Measurements from ENCODE around the gene RPRD2. TPM values are rescaled to one million over a fixed set of nuclear protein-coding genes. Genes with fewer than 3 reads are reported as not detected.

Gene RPRD2
- total and polyA plus RNA-seq, 7 donors, result 4.2 to 26.7 (median 16.2) TPM

DNA sequence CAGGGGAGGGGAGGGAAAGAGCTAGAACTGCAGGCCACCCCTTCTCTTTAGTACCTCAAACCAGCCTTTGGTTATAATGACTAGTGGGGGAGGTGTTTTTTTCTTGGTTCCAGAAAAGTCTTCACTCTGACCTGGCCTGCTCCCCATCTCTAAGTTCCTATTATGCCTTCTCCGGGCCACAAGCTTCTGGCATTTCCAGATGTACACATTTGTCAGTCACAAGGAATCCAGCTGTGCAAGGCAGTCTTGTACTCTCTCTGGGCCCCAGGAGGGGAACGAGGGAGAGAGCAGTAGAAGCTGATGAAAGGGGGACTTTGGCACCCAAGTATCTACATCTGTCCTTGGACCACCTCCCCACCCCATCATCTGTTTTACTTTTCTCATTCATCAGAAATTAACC is 148.9 kb downstream of the RPRD2 start:
- TF ChIP-seq POLR2AphosphoS5 (IDR thresholded peaks at IDR 0.05), result no peak
- TF ChIP-seq, protein P1, sequence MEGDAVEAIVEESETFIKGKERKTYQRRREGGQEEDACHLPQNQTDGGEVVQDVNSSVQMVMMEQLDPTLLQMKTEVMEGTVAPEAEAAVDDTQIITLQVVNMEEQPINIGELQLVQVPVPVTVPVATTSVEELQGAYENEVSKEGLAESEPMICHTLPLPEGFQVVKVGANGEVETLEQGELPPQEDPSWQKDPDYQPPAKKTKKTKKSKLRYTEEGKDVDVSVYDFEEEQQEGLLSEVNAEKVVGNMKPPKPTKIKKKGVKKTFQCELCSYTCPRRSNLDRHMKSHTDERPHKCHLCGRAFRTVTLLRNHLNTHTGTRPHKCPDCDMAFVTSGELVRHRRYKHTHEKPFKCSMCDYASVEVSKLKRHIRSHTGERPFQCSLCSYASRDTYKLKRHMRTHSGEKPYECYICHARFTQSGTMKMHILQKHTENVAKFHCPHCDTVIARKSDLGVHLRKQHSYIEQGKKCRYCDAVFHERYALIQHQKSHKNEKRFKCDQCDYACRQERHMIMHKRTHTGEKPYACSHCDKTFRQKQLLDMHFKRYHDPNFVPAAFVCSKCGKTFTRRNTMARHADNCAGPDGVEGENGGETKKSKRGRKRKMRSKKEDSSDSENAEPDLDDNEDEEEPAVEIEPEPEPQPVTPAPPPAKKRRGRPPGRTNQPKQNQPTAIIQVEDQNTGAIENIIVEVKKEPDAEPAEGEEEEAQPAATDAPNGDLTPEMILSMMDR (IDR thresholded peaks at IDR 0.05), result no peak
- no peak for TF ChIP-seq EP300 (IDR thresholded peaks at IDR 0.05)
- no peak for TF ChIP-seq POLR2A (IDR thresholded peaks at IDR 0.05)
- DNase-seq, result no peak
- Histone ChIP-seq H3K27me3 (no peaks in the 10 kb centered on the region), H3K4me3 (no peak overlapping the region), H3K36me3 (peaks cover 0 to 3% (median 0%) of the 10 kb centered on the region in 4 donors), H3K27ac (no peak overlapping the region), H3K4me1 (peaks cover 0 to 33% (median 21%) of the 10 kb centered on the region in 4 donors), H3K9me3 (no peaks in the 10 kb centered on the region)
- intact Hi-C loops (cut with DNase I), result no loop called here
- WGBS, 2 donors, result 83 to 86% methylated on average over 2 of the region's 2 CpGs

DNA sequence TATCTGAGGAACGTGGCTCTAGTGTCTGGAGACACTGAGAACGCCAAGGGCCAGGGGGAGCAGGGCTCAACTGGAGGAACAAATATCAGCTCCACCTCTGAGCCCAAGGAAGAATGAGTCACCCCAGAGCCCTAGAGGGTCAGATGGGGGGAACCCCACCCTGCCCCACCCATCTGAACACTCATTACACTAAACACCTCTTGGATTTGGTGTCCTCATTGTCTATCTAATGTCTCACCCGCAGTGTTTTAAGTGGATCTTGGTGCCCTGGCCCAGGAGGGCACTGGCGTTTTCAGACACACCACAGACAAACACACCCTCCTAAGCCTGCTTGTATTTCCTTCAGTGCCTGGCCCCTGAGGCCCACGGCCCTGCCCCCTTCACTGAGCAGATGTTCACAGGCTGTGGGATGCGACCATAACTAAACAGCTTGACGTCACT is 149.4 kb downstream of the RPRD2 start:
- no peaks in the 10 kb centered on the region for H3K27me3 ChIP-seq
- no peak for DNase-seq
- no peaks in the 10 kb centered on the region for H3K9me3 ChIP-seq
- no peak for TF ChIP-seq POLR2A (IDR thresholded peaks at IDR 0.05)
- TF ChIP-seq POLR2AphosphoS5 (IDR thresholded peaks at IDR 0.05), result no peak
- no peak for TF ChIP-seq EP300 (IDR thresholded peaks at IDR 0.05)
- TF ChIP-seq, protein P1 (IDR thresholded peaks at IDR 0.05), result no peak
- no peak overlapping the region for H3K4me3 ChIP-seq
- no peak overlapping the region for H3K27ac ChIP-seq
- peaks cover 0 to 3% (median 0%) of the 10 kb centered on the region in 4 donors for H3K36me3 ChIP-seq
- 57 to 69% methylated on average over 7 of the region's 7 CpGs for WGBS, 2 donors
- intact Hi-C loops (cut with DNase I), result no loop called here
- peaks cover 0 to 29% (median 21%) of the 10 kb centered on the region in 4 donors for H3K4me1 ChIP-seq

DNA sequence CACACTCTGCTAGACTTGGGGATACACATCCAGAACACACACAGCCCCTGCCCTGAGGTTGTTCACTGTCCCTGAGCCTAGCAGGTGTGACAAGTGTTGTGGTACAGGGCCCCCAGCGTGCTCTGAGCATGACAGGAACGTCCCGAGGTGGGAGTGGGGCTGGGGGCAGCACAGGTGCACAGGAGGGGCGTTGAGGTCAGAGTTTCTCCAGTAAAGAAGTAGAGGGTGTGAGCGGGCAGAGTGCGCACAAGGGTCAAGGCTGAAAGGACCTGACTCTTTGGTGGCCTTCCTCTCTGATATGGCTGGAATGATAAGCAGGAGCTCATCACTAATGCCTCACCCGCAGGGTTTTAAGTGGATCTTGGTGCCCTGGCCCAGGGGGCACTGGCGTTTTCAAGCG is 150.3 kb downstream of the RPRD2 start:
- intact Hi-C loops (cut with DNase I), result no loop called here
- Histone ChIP-seq H3K36me3 (peaks cover 0 to 3% (median 0%) of the 10 kb centered on the region in 4 donors), H3K9me3 (no peaks in the 10 kb centered on the region), H3K4me3 (no peak overlapping the region), H3K4me1 (peaks cover 0 to 26% (median 21%) of the 10 kb centered on the region in 4 donors), H3K27ac (peak overlapping the region in 3 of 4 donors; percentile 87 to 94 (median 91)), H3K27me3 (no peaks in the 10 kb centered on the region)
- WGBS, 2 donors, result 88 to 90% methylated on average over 9 of the region's 9 CpGs
- no peak for DNase-seq
- TF ChIP-seq, protein P1 (IDR thresholded peaks at IDR 0.05), result no peak
- no peak for TF ChIP-seq POLR2A (IDR thresholded peaks at IDR 0.05)
- TF ChIP-seq POLR2AphosphoS5 (IDR thresholded peaks at IDR 0.05), result no peak
- TF ChIP-seq EP300 (IDR thresholded peaks at IDR 0.05), result no peak

DNA sequence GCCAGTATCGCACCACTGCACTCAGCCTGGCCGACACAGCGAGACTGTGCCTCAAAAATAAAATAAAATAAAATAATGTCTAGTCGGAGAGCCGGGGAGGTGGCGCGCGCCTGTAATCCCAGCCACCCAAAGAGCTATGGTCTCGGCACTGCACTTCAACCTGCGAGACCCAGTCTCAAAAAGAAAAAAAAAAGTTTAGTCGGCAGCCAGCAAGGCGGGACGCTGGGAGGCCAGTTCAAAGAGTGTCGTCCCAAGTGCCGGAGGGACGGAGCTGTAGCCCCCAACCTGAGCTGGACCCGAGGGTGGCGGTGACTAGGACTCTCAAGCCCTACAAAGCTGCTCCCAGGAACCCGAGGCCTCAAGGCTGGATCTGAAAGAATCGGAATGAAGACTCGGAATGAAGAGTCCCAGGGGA is 151.0 kb downstream of the RPRD2 start:
- no peaks in the 10 kb centered on the region for H3K27me3 ChIP-seq
- peaks cover 0 to 26% (median 21%) of the 10 kb centered on the region in 4 donors for H3K4me1 ChIP-seq
- peak overlapping the region; percentile 46 to 63 (median 56) for H3K4me3 ChIP-seq
- H3K36me3 ChIP-seq, result peaks cover 0 to 3% (median 0%) of the 10 kb centered on the region in 4 donors
- DNase-seq, result no peak
- no peaks in the 10 kb centered on the region for H3K9me3 ChIP-seq
- intact Hi-C loops (cut with DNase I), result loop anchor here (5.0 kb wide), 2 partner anchors 48 to 153 kb away; partner anchors contain the start of gene RPRD2
- TF ChIP-seq POLR2A (IDR thresholded peaks at IDR 0.05) (no peak), EP300 (IDR thresholded peaks at IDR 0.05) (no peak), POLR2AphosphoS5 (IDR thresholded peaks at IDR 0.05) (no peak)
- TF ChIP-seq, protein P1 (IDR thresholded peaks at IDR 0.05), result no peak
- WGBS, 2 donors, result 22 to 35% methylated on average over 21 of the region's 21 CpGs
- peak overlapping the region; percentile 87 to 94 (median 92) for H3K27ac ChIP-seq

Measured in sigmoid colon (tissue), 7 donors.